NT2/D1 (cell line): Measurements from ENCODE around the gene TFCP2.

ENCODE experiments used
- YY1 ChIP-seq: IDR thresholded peaks from 2 replicates; pipeline ENCODE4 v1.6.1; 2011; ENCODE audit not compliant: insufficient read length, insufficient read depth
- ZNF274 ChIP-seq: IDR thresholded peaks from 2 replicates; pipeline ENCODE4 v1.6.1; 2011; ENCODE audit warnings: mild to moderate bottlenecking, low read depth, low read length

DNA sequence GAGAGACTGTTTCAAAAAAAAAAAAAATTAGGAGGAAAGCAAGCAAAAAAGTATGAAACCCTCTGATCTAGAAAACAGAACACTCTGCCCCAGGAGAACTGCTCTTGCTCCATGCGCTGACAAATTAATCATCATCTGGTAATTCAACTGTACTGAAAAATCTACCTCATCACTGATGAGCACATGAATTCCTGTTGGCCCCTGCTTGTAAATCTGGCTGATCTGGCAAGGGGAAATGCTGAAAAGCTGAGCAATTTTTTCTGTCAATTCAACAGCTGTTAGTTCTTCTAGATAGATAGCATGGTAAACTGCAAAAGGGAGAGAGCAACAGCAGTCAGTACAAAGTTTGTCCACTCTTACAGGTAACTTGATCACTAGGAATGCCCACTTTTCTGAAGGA, 74.3 kb downstream of the TFCP2 start:
- TF ChIP-seq ZNF274, result no peak
- no peak for TF ChIP-seq YY1
